Upper lobe of left lung (tissue), 4 donors: Measurements from ENCODE around the gene SREBF1.
A peak's percentile ranks its signal among the peaks of the same experiment; 100 is the strongest.

Experiments
- EP300 ChIP-seq, 4 donors: sonication (generic); formaldehyde crosslinking; IDR thresholded peaks; one replicate each; pipeline ENCODE4 v1.5.1; 2017; ENCODE audit warnings: antibody characterized with exemption in 4 of 4, control low read depth in 2 of 4
- POLR2A ChIP-seq, 4 donors: fragments of 450-650 bp; IDR thresholded peaks; one replicate each; pipeline ENCODE4 v1.5.1; 2016 to 2017; ENCODE audit warnings: antibody characterized with exemption in 4 of 4, mild to moderate bottlenecking in 2 of 4
- TF ChIP-seq, protein P1 (sequence below), 6 experiments: fragments of 450-650 bp in 4 of 6; fragments of 200-600 bp in 2 of 6; sonication (generic) in 2 of 6; IDR thresholded peaks; one replicate each; pipeline ENCODE4 v1.5.1; 2016 to 2019; ENCODE audit warnings: antibody characterized with exemption in 6 of 6

- TF ChIP-seq, protein P1, sequence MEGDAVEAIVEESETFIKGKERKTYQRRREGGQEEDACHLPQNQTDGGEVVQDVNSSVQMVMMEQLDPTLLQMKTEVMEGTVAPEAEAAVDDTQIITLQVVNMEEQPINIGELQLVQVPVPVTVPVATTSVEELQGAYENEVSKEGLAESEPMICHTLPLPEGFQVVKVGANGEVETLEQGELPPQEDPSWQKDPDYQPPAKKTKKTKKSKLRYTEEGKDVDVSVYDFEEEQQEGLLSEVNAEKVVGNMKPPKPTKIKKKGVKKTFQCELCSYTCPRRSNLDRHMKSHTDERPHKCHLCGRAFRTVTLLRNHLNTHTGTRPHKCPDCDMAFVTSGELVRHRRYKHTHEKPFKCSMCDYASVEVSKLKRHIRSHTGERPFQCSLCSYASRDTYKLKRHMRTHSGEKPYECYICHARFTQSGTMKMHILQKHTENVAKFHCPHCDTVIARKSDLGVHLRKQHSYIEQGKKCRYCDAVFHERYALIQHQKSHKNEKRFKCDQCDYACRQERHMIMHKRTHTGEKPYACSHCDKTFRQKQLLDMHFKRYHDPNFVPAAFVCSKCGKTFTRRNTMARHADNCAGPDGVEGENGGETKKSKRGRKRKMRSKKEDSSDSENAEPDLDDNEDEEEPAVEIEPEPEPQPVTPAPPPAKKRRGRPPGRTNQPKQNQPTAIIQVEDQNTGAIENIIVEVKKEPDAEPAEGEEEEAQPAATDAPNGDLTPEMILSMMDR (IDR thresholded peaks at IDR 0.05) = peak; percentile 99 to 100 (median 99)
- TF ChIP-seq EP300 (IDR thresholded peaks at IDR 0.05) (no peak), POLR2A (IDR thresholded peaks at IDR 0.05) (no peak)
These were observed 24.4 kb downstream of the SREBF1 start for GRCh38 chr17:17812211-17813054.
